A673 (cell line): ENCODE results near the gene PI3.

Experiments used
- CTCF ChIP-seq: fragments of 300-800, 200-600 bp; sonication (generic); conservative IDR thresholded peaks from 2 replicates; pipeline ENCODE4 v1.5.1; 2017; ENCODE audit warnings: low read depth, mild to moderate bottlenecking, antibody characterized with exemption, low read length, moderate library complexity, mixed read lengths
- EZH2 ChIP-seq: fragments of 200-600 bp; sonication (generic); IDR thresholded peaks from 2 replicates; pipeline ENCODE4 v1.6.1; 2017; ENCODE audit warnings: borderline replicate concordance, low read depth, mild to moderate bottlenecking, mixed read lengths, antibody characterized with exemption, low read length; ENCODE audit not compliant: poor library complexity, severe bottlenecking

GRCh38 chr20:45152405-45152804 lies 22.3 kb upstream of the PI3 start:
- TF ChIP-seq CTCF (no peak), EZH2 (no peak)
